T-helper 1 cell treated with Interleukin-12 subunit alpha and Interleukin-12 subunit beta and Interleukin-4 antibody, amounts not matched to agents 30 μg/mL and 1 μg/mL, for 36 hours (primary cell): ENCODE measurements around the gene STX3.

Experiments used
- H3K27ac Mint-ChIP-seq: one replicate; pipeline ENCODE4 v1.8.0; 2021; ENCODE audit warnings: mild to moderate bottlenecking, mixed read lengths
- H3K27me3 Mint-ChIP-seq: one replicate; pipeline ENCODE4 v1.8.0; 2021; ENCODE audit warnings: low read depth, mixed read lengths
- H3K36me3 Mint-ChIP-seq: one replicate; pipeline ENCODE4 v1.8.0; 2021; ENCODE audit warnings: low read depth, mixed read lengths
- H3K4me1 Mint-ChIP-seq: one replicate; pipeline ENCODE4 v1.8.0; 2021; ENCODE audit warnings: low read depth, mixed read lengths
- H3K4me3 Mint-ChIP-seq: one replicate; pipeline ENCODE4 v1.8.0; 2021; ENCODE audit warnings: mild to moderate bottlenecking, moderate library complexity, mixed read lengths
- H3K9me3 Mint-ChIP-seq: one replicate; pipeline ENCODE4 v1.8.0; 2021; ENCODE audit warnings: mixed read lengths

Gene STX3

GRCh38 chr11:59754859-59755700 lies at the start of gene STX3:
STX3 (plus strand) TSS chr11:59755376; CDS start chr11:59755606, 230 bp downstream.
- Mint-ChIP-seq H3K4me3 (peak within 1 kb of the TSS; percentile 97), H3K27ac (peak within 1 kb of the TSS; percentile 79), H3K27me3 (peaks cover 4% of the 10 kb centered on the region), H3K4me1 (peaks cover 41% of the 10 kb centered on the region), H3K9me3 (no peaks in the 10 kb centered on the region), H3K36me3 (peaks cover 20% of the 10 kb centered on the region)

DNA sequence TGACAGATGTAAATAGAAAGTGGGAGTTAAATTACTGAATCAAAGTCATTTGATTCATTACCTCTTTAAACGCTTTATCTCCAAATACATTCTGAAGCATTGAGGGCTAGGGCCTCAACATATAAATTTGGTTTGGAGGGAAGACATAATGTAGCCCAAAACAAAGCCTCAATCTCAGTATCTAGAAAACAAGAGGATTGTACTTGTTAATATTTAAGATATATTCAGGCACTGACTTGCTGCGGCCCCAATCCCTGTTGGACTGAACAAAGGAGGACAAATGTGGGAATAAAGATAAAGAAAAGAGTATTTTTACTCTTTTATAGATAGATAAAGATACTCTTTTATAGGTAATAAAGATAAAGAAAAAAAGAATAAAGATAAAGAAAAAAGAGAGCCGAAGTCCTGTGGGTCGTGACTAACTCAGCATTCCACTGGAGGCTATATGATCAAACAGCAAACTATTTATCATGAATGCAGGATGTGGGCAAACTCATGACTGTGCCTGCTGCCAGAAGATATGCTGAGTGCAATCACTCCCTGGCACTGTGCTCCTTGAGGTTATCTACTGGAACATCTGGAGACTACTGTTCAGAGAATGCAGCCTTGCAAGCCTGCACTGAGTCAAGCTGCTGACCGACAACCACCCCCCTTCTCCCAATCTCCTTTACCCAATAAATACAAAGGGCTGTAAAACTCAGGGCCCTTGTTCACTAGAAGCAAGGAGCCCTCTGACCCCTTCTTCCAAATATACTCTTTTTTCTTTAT lies 48.5 kb upstream of the STX3 start:
- Mint-ChIP-seq H3K9me3 (no peaks in the 10 kb centered on the region), H3K4me1 (no peaks in the 10 kb centered on the region), H3K27ac (no peak overlapping the region), H3K27me3 (no peaks in the 10 kb centered on the region), H3K4me3 (no peak overlapping the region), H3K36me3 (no peaks in the 10 kb centered on the region)

DNA sequence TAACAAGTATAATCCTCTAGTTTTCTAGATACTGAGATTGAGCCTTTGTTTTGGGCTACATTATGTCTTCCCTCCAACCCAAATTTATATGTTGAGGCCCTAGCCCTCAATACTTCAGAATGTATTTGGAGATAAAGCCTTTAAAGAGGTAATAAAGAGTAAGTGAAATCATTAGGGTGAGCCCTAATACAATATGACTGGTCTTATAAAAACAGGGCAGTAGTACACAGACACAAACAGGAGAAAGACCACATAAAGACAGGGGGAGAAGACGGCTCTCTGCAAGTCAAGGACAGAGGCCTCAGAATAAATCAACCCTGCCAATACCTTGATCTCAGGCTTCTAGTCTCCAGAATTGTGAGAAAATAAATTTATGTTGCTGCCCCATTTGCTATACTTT lies 47.8 kb upstream of the STX3 start:
- H3K27ac Mint-ChIP-seq = no peak overlapping the region
- H3K4me3 Mint-ChIP-seq = no peak overlapping the region
- no peaks in the 10 kb centered on the region for H3K36me3 Mint-ChIP-seq
- no peaks in the 10 kb centered on the region for H3K9me3 Mint-ChIP-seq
- no peaks in the 10 kb centered on the region for H3K4me1 Mint-ChIP-seq
- no peaks in the 10 kb centered on the region for H3K27me3 Mint-ChIP-seq

DNA sequence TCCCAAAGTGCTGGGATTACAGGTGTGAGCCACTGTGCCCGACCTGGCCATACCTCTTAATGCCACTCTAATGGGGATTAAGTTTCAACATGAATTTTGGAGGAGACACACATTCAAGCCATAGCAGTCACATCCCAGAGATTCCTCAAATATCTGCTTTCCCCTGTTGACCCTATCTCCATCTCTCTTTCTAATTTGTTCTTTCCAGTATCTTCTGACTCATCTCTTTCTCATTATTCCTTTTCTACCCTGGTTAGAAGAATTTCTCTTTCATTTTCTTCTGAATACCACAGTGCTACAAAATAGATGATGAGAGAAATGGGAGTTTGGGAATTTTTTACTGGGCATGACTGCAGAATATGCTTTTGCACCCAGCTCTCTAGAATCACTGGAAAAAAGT lies 46.6 kb upstream of the STX3 start:
- Mint-ChIP-seq H3K27me3 (peaks cover 8% of the 10 kb centered on the region), H3K36me3 (no peaks in the 10 kb centered on the region), H3K27ac (no peak overlapping the region), H3K4me1 (no peaks in the 10 kb centered on the region), H3K4me3 (no peak overlapping the region), H3K9me3 (no peaks in the 10 kb centered on the region)

GRCh38 chr11:59710136-59710847 lies 44.9 kb upstream of the STX3 start:
- H3K27ac Mint-ChIP-seq = no peak overlapping the region
- peaks cover 15% of the 10 kb centered on the region for H3K27me3 Mint-ChIP-seq
- H3K9me3 Mint-ChIP-seq = no peaks in the 10 kb centered on the region
- no peak overlapping the region for H3K4me3 Mint-ChIP-seq
- no peaks in the 10 kb centered on the region for H3K4me1 Mint-ChIP-seq
- no peaks in the 10 kb centered on the region for H3K36me3 Mint-ChIP-seq

DNA sequence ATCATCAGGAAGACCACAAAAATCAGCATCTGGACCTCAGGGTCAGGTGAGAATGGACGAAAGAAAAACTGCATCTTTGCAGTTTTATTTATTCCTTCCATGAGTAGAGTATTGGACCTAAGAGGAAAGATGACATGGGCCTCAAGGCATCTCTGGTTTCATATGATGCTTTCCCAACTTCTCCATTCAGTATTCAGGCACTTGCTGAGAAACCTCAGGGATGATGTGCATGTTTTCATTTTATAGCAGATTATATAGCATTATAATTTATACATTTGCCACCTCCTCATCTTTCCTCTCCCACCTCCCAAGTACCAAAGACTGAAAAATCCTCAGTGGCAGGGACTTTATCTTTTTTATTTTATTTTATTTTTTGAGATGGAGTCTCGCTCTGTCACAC lies 41.4 kb upstream of the STX3 start, which contains the start of gene OR10V1:
Gene OR10V1 (minus strand): TSS at position 101 of the 400 bp plus-strand sequence. CDS start 0 bp downstream, at position 101.
- H3K9me3 Mint-ChIP-seq = no peaks in the 10 kb centered on the region
- no peak within 1 kb of the TSS for H3K4me3 Mint-ChIP-seq
- no peaks in the 10 kb centered on the region for H3K4me1 Mint-ChIP-seq
- H3K36me3 Mint-ChIP-seq = no peaks in the 10 kb centered on the region
- H3K27ac Mint-ChIP-seq = no peak within 1 kb of the TSS
- peaks cover 26% of the 10 kb centered on the region for H3K27me3 Mint-ChIP-seq

GRCh38 chr11:59716051-59716450 lies 39.1 kb upstream of the STX3 start:
- no peaks in the 10 kb centered on the region for H3K36me3 Mint-ChIP-seq
- H3K27ac Mint-ChIP-seq = no peak overlapping the region
- no peaks in the 10 kb centered on the region for H3K4me1 Mint-ChIP-seq
- no peak overlapping the region for H3K4me3 Mint-ChIP-seq
- no peaks in the 10 kb centered on the region for H3K9me3 Mint-ChIP-seq
- peaks cover 31% of the 10 kb centered on the region for H3K27me3 Mint-ChIP-seq

DNA sequence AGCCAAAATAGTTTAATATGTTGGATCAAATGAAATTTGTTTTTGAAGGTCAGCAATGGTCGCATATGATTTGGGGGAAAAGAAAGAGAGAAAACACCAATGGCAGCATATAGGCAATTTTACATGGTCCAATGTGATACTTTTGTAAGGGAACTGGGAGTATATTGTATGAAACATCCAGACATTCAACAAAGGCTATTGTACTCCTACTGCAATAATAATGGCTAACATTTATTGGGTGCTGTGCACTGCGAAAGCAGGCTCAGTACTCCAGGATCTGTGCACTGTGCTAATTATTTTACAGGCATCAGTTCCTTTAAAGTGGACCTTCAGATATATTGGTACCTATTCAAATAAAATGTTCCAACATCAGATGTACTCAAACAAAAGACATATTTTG lies 35.6 kb upstream of the STX3 start:
- H3K27ac Mint-ChIP-seq = no peak overlapping the region
- H3K4me3 Mint-ChIP-seq = no peak overlapping the region
- no peaks in the 10 kb centered on the region for H3K4me1 Mint-ChIP-seq
- H3K9me3 Mint-ChIP-seq = no peaks in the 10 kb centered on the region
- no peaks in the 10 kb centered on the region for H3K36me3 Mint-ChIP-seq
- peaks cover 29% of the 10 kb centered on the region for H3K27me3 Mint-ChIP-seq

DNA sequence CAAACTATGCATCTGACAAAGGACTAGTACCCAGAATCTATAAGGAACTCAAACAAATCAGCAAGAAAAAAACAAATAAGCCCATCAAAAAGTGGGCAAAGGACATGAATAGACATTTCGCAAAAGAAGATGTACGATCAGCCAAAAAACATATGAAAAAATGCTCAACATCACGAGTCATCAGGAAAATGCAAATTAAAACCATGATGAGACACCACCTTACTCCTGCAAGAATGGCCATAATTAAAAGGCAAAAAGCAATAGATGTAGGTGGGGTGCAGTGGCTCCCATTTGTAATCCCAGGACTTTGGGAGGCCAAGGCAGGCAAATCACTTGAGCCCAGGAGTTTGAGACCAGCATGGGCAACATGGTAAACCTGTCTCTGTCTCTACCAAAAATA lies 31.1 kb upstream of the STX3 start:
- no peak overlapping the region for H3K4me3 Mint-ChIP-seq
- H3K9me3 Mint-ChIP-seq = no peaks in the 10 kb centered on the region
- peaks cover 11% of the 10 kb centered on the region for H3K27me3 Mint-ChIP-seq
- no peaks in the 10 kb centered on the region for H3K36me3 Mint-ChIP-seq
- peaks cover 6% of the 10 kb centered on the region for H3K4me1 Mint-ChIP-seq
- H3K27ac Mint-ChIP-seq = no peak overlapping the region

DNA sequence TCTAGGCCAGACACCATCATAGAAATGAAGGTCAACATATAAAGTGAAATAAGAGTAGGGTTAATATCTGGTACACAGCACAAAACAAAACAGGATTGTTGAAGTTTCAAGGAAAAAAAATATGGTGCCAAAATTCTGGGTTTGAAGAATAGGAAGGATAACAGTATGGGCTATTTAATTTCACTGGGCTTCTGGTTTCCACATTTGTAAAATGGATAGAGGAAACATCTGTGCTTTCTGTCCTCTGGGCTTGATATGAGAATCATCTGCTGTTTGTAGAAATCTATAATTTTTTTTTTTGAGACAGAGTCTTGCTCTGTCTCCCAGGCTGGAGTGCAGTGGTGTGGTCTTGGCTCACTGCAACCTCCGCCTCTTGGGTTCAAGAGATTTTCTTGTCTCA lies 27.8 kb upstream of the STX3 start:
- H3K27ac Mint-ChIP-seq = no peak overlapping the region
- H3K36me3 Mint-ChIP-seq = no peaks in the 10 kb centered on the region
- H3K9me3 Mint-ChIP-seq = no peaks in the 10 kb centered on the region
- H3K4me1 Mint-ChIP-seq = peaks cover 9% of the 10 kb centered on the region
- H3K4me3 Mint-ChIP-seq = no peak overlapping the region
- peaks cover under 1% of the 10 kb centered on the region for H3K27me3 Mint-ChIP-seq

- Mint-ChIP-seq H3K27me3 (no peaks in the 10 kb centered on the region), H3K27ac (peak overlapping the region; percentile 68), H3K4me3 (no peak overlapping the region), H3K4me1 (peaks cover 9% of the 10 kb centered on the region), H3K36me3 (no peaks in the 10 kb centered on the region), H3K9me3 (no peaks in the 10 kb centered on the region)
Observed at GRCh38 chr11:59728154-59728553, 27.0 kb upstream of the STX3 start.

GRCh38 chr11:59728913-59729312 lies 26.3 kb upstream of the STX3 start:
- H3K9me3 Mint-ChIP-seq = no peaks in the 10 kb centered on the region
- H3K27me3 Mint-ChIP-seq = no peaks in the 10 kb centered on the region
- H3K4me3 Mint-ChIP-seq = no peak overlapping the region
- peak overlapping the region; percentile 3 for H3K27ac Mint-ChIP-seq
- no peaks in the 10 kb centered on the region for H3K36me3 Mint-ChIP-seq
- peaks cover 9% of the 10 kb centered on the region for H3K4me1 Mint-ChIP-seq

GRCh38 chr11:59729834-59730233 lies 25.3 kb upstream of the STX3 start:
- peaks cover 9% of the 10 kb centered on the region for H3K4me1 Mint-ChIP-seq
- H3K36me3 Mint-ChIP-seq = no peaks in the 10 kb centered on the region
- no peaks in the 10 kb centered on the region for H3K27me3 Mint-ChIP-seq
- H3K9me3 Mint-ChIP-seq = no peaks in the 10 kb centered on the region
- H3K4me3 Mint-ChIP-seq = no peak overlapping the region
- no peak overlapping the region for H3K27ac Mint-ChIP-seq

DNA sequence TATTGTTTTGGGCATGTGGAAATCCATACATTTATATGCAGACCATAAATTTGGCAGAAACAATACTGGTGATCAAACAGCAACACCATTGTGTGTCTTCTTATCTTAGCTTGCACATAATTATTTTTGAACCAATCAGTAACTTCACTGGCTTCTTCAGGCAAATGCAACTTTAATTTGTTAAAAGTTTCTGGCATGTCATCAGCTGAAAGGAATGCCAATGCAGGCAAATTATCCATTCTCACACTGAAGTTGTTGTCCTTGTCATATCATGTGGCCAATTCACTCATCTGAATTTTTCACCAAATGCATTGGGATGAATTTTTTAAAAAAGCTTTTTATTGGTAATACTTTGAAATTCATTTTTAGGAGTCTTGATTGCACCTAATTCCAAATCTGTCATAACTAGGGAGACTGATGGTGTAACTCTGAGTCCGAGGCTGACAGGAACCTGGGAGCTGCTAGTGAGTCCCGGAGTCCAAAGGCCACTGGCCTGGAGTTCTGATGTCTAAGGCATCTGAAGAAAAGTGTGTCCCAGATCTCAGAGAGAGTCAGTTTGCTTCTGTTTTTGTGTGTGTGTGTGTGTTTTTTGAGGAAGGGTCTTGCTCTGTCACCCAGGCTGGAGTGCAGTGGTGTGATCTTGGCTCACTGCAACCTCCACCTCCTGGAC lies 24.1 kb upstream of the STX3 start:
- Mint-ChIP-seq H3K36me3 (no peaks in the 10 kb centered on the region), H3K4me3 (no peak overlapping the region), H3K4me1 (peaks cover 9% of the 10 kb centered on the region), H3K9me3 (no peaks in the 10 kb centered on the region), H3K27me3 (no peaks in the 10 kb centered on the region), H3K27ac (no peak overlapping the region)
